ENCODE results near the gene PARS2. TPM values are rescaled to one million over a fixed set of nuclear protein-coding genes. Genes with fewer than 3 reads are reported as not detected.

PARS2 gene
- total and polyA plus RNA-seq, 2 experiments from 2014 or later, result 5.9 to 13.6 TPM

GRCh38 chr1:54742282-54742681 lies 22.0 kb downstream of the PARS2 start:
- H3K79me2 ChIP-seq (replicated peaks; ENCODE audit: insufficient read depth), result no peaks in the 10 kb centered on the region
- Mint-ChIP-seq H3K27ac (no peak overlapping the region), H3K27me3 (ENCODE audit: insufficient read depth, low read depth, poor library complexity) (peaks cover 4% of the 10 kb centered on the region), H3K36me3 (ENCODE audit: low read depth) (peaks cover 43% of the 10 kb centered on the region), H3K9me3 (peaks cover 2% of the 10 kb centered on the region; the same call in 1 of the 3 replicates), H3K4me1 (peaks cover 2% of the 10 kb centered on the region; the same call in 2 of the 3 replicates), H3K4me3 (no peak overlapping the region)
- no peaks in the 10 kb centered on the region for H3K27me3 ChIP-seq (ENCODE audit: insufficient read depth)
- H3K9me2 ChIP-seq (ENCODE audit: insufficient read depth), result no peaks in the 10 kb centered on the region
- H3F3A ChIP-seq (replicated peaks; ENCODE audit: low read depth), result no peaks in the 10 kb centered on the region
- H3K36me3 ChIP-seq (ENCODE audit: insufficient read depth), result peaks cover 8% of the 10 kb centered on the region
- TF ChIP-seq EZH2phosphoT487 (IDR thresholded peaks at IDR 0.05; ENCODE audit: unreplicated experiment), result no peak
- no peak for TF ChIP-seq JUNB (IDR thresholded peaks at IDR 0.05; ENCODE audit: unreplicated experiment)
- no peak for TF ChIP-seq STAT1 (IDR thresholded peaks at IDR 0.05; ENCODE audit: unreplicated experiment)
- TF ChIP-seq POLR2AphosphoS5 (IDR thresholded peaks at IDR 0.05; ENCODE audit: low read depth), result no peak
- TF ChIP-seq, protein P1, sequence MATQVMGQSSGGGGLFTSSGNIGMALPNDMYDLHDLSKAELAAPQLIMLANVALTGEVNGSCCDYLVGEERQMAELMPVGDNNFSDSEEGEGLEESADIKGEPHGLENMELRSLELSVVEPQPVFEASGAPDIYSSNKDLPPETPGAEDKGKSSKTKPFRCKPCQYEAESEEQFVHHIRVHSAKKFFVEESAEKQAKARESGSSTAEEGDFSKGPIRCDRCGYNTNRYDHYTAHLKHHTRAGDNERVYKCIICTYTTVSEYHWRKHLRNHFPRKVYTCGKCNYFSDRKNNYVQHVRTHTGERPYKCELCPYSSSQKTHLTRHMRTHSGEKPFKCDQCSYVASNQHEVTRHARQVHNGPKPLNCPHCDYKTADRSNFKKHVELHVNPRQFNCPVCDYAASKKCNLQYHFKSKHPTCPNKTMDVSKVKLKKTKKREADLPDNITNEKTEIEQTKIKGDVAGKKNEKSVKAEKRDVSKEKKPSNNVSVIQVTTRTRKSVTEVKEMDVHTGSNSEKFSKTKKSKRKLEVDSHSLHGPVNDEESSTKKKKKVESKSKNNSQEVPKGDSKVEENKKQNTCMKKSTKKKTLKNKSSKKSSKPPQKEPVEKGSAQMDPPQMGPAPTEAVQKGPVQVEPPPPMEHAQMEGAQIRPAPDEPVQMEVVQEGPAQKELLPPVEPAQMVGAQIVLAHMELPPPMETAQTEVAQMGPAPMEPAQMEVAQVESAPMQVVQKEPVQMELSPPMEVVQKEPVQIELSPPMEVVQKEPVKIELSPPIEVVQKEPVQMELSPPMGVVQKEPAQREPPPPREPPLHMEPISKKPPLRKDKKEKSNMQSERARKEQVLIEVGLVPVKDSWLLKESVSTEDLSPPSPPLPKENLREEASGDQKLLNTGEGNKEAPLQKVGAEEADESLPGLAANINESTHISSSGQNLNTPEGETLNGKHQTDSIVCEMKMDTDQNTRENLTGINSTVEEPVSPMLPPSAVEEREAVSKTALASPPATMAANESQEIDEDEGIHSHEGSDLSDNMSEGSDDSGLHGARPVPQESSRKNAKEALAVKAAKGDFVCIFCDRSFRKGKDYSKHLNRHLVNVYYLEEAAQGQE (IDR thresholded peaks at IDR 0.05; ENCODE audit: unreplicated experiment), result no peak
- TF ChIP-seq ZNF331 (CRISPR knock-in tag; IDR thresholded peaks at IDR 0.05; ENCODE audit: low read depth), result no peak
- TF ChIP-seq ETS1 (IDR thresholded peaks at IDR 0.05), result no peak
- TF ChIP-seq CREB1 (CRISPR knock-in tag; IDR thresholded peaks at IDR 0.05; ENCODE audit: low read depth), result no peak
- no peak for TF ChIP-seq ZNF114 (CRISPR knock-in tag; IDR thresholded peaks at IDR 0.05)
- H3K4me1 ChIP-seq (ENCODE audit: insufficient read depth), result no peaks in the 10 kb centered on the region
- no peak overlapping the region for H3K4me3 ChIP-seq
- H3K4me2 ChIP-seq, result no peak overlapping the region
- no peak overlapping the region for H3K27ac ChIP-seq (ENCODE audit: low read depth)
- no peak overlapping the region for H2AFZ ChIP-seq
- H4K20me1 ChIP-seq (replicated peaks; ENCODE audit: insufficient read depth), result no peaks in the 10 kb centered on the region; the same call in none of the 2 replicates
- ATAC-seq (no peak), DNase-seq (ENCODE audit: low spot score) (no peak)

- Mint-ChIP-seq H3K4me1 (peaks cover 2% of the 10 kb centered on the region; the same call in 2 of the 3 replicates), H3K27ac (no peak overlapping the region), H3K9me3 (peaks cover 2% of the 10 kb centered on the region; the same call in 1 of the 3 replicates), H3K36me3 (ENCODE audit: low read depth) (peaks cover 50% of the 10 kb centered on the region), H3K4me3 (no peak overlapping the region), H3K27me3 (ENCODE audit: insufficient read depth, low read depth, poor library complexity) (peaks cover 4% of the 10 kb centered on the region)
- no peak overlapping the region for H2AFZ ChIP-seq
- no peak for ATAC-seq
- no peaks in the 10 kb centered on the region for H3F3A ChIP-seq (replicated peaks; ENCODE audit: low read depth)
- H3K4me2 ChIP-seq, result no peak overlapping the region
- no peak for DNase-seq (ENCODE audit: low spot score)
- no peak overlapping the region for H3K4me3 ChIP-seq
- no peaks in the 10 kb centered on the region for H3K79me2 ChIP-seq (replicated peaks; ENCODE audit: insufficient read depth)
- H3K4me1 ChIP-seq (ENCODE audit: insufficient read depth), result no peaks in the 10 kb centered on the region
- peaks cover 9% of the 10 kb centered on the region for H3K36me3 ChIP-seq (ENCODE audit: insufficient read depth)
- H4K20me1 ChIP-seq (replicated peaks; ENCODE audit: insufficient read depth), result no peaks in the 10 kb centered on the region; the same call in none of the 2 replicates
- H3K9me2 ChIP-seq (ENCODE audit: insufficient read depth), result no peaks in the 10 kb centered on the region
- H3K27me3 ChIP-seq (ENCODE audit: insufficient read depth), result no peaks in the 10 kb centered on the region
- TF ChIP-seq POLR2AphosphoS5 (IDR thresholded peaks at IDR 0.05; ENCODE audit: low read depth) (no peak), NANOG (IDR thresholded peaks at IDR 0.05; ENCODE audit: borderline replicate concordance) (no peak)
- no peak overlapping the region for H3K27ac ChIP-seq (ENCODE audit: low read depth)
These were observed 22.8 kb downstream of the PARS2 start for GRCh38 chr1:54741531-54741930.

All from GM23338 (cell line).